ENCODE measurements around the gene UTP4. TPM values are rescaled to one million over a fixed set of nuclear protein-coding genes. Genes with fewer than 3 reads are reported as not detected.

Gene UTP4
- polyA plus RNA-seq, 6 donors from 2014 or later: 45.1 to 103 (median 58.6) TPM

DNA sequence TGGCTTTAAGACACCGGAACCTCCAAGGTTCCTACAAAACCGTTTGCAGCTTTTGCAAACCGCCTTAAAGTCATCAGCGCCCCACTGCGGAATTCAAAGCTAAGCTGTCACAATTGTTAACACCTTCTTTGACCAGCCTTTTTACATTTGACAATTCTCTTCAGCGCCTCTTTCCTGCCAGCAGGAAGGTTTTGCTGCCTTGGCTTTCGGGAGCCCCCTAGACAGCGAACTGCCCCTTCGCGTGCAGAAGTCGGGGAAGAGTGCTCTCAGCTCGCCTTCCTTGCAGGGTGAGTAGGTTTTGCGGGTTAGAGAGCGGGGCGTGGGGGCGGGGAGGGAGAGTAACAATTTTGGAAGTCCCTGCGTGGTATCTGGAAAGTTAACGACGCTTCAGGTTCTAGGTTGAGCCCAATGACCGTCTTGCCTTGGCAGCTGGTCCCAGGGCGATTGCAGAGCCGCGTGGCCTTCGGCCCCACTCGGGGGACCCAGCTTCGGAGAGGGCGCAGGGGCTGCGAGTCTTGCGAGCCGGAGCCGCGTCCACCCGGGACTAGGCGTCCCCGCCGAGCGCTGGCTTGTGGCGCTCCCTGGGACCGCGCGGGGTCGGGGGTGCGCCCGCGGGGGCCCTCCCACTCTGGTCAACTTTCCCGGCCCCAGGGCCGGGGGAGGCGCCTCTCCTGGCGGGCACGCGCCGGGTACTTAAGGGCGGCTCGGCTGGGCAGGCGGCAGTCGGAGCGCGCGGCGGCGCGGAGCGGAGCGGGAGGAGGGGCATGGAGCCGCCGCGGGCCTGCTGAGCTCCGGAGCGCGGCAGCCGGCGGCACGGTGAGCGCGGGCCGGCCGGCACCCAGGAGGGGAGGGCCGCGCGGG is 26.7 kb upstream of the UTP4 start, which contains the start of gene HAS3:
Gene HAS3, plus strand, starts transcription at position 153 of the 861 bp plus-strand sequence. CDS start 3,743 bp downstream, outside the sequence.
- Mint-ChIP-seq H3K27me3 (peaks cover 22 to 61% (median 53%) of the 10 kb centered on the region in 3 donors), H3K9me3 (no peaks in the 10 kb centered on the region), H3K4me3 (peak within 1 kb of the TSS; percentile 67 to 93 (median 88)), H3K36me3 (peaks cover 3 to 7% of the 10 kb centered on the region in 2 donors), H3K27ac (peak within 1 kb of the TSS in 2 of 6 donors; percentile 40 to 66), H3K4me1 (peaks cover 16 to 23% (median 18%) of the 10 kb centered on the region in 3 donors)
- ATAC-seq (ENCODE audit: low read depth in 2 of 2) (peak; percentile 74), DNase-seq (no peak)

DNA sequence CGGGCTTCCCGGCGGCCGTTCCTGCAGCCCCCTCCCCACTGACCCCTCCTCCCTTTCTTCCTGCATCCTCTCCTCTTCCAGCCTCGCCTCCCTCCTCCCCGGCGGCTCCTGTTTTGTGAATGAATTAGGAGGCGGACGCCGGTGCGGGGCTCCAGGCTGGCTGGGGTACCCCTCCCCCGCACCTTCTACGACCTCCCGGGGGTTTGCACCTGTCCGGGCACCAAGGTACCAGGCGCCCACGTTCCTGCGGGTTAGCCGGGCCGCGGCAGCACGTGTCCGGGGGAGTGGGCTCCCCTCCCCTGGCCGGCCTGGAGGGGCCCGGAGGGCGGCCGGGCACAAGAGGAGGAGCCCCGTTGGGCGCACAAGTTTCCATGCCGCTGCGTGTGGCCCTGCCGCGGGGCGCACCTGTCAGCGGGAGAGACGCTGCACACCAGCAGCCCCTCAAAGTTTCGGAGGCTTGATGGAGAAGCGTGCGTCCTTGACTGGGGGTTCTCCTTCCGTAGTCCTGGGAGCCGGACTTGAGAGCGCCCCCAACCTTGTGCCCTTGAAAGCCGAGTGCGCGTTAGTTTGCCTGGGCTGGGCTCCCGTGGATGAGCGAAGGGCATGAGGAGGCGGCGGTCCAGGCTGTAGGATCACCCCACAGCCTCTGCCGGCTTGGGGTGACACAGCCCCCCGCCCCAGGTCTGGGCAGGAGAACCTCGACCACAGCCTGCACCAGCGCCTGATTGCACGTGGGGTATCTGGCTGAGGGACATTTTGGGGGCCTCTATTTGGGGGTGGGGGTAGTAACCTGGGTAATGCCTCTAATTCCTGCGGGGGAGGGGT is 25.7 kb upstream of the UTP4 start:
- no peak for ATAC-seq (ENCODE audit: low read depth in 2 of 2)
- H3K27ac Mint-ChIP-seq: peak overlapping the region in 1 of 6 donors; percentile 56
- H3K9me3 Mint-ChIP-seq: no peaks in the 10 kb centered on the region

DNA sequence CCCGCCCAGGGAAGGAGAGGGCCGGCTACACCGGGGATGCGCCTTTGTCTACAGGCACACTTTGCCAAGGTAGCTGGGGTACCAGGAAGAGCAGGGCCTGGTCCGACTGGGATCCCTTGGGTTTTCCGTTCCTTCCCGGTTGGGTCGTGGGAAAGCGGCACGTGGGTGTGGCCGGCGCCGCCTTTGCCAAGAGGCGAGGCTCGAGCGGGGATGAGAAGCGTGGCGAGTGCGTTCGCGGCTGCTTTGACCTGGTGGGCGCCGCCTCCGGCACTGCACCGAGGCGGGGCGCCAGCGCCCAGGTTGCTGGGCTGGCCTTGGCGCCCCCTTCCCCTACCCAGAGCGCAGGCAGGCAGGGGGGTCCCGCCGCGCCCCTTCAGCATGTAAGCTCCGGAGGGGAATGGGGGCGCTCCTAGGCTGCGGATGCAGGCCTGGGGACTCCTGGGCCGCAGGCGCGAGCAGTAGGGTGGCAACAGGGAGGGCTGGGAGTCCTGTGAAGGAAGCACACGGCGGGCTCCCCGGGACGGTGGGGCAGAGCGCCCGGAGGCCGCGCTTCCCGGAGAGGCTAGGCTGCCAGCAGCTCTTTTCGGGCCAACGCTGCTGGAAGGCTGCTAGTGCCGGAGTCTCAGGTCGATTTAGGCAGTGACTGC is 25.0 kb upstream of the UTP4 start:
- peak overlapping the region in 1 of 6 donors; percentile 56 for H3K27ac Mint-ChIP-seq
- H3K4me1 Mint-ChIP-seq: peaks cover 18 to 23% (median 19%) of the 10 kb centered on the region in 3 donors
- no peak for ATAC-seq (ENCODE audit: low read depth in 2 of 2)
- no peak for DNase-seq
- peak overlapping the region in 7 of 8 donors; percentile 50 to 81 (median 67) for H3K4me3 Mint-ChIP-seq
- peaks cover 3 to 7% of the 10 kb centered on the region in 2 donors for H3K36me3 Mint-ChIP-seq
- H3K9me3 Mint-ChIP-seq: no peaks in the 10 kb centered on the region
- H3K27me3 Mint-ChIP-seq: peaks cover 19 to 60% (median 45%) of the 10 kb centered on the region in 3 donors

More for the DNA sequence above, 25.7 kb upstream of the UTP4 start:
- Mint-ChIP-seq H3K4me1 (peaks cover 16 to 23% (median 18%) of the 10 kb centered on the region in 3 donors), H3K36me3 (peaks cover 3 to 7% of the 10 kb centered on the region in 2 donors), H3K27me3 (peaks cover 19 to 61% (median 47%) of the 10 kb centered on the region in 3 donors), H3K4me3 (peak overlapping the region in 7 of 8 donors; percentile 50 to 81 (median 71))
- no peak for DNase-seq

DNA sequence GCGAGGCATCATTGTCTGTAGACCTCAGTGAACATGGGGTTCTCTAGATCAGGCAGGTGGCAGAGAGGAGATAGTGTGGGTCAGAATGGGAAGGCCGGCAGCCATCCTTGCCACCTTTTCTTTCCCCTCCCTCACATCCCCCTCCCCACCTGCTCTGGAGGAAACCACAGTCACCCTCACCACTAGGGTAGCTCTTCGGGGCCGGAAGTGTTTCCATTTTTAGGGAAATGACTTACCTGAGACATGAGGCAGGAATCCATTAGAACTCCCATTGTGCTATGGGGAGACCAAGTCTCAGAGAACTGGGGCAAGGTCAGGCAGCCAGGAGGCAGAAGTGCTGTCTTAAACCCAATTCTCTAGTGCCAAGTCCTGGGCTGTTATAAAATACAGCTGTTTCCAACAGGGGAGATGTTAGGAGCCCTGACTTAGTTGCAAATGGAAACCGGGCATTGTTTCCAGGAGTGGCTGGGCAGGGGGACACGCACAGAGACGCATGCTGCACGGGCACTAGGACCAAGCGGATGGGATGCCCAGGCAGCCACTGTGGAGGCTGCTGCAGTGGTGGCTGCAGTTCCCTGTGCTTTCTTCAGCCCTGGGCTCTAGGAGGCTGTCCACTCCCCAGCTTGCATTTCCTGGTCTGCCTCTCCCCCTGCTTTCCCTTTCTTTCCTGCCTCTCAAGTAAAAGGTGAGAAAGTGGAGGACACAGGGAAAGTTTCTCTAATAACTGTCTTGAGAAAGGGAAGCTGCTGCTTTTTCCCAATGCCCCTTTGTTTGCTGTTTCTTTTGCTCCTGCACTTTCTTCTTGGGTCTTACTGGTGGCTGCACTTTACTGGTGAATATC is 24.2 kb upstream of the UTP4 start:
- H3K36me3 Mint-ChIP-seq: peaks cover 3 to 7% of the 10 kb centered on the region in 2 donors
- no peak for ATAC-seq (ENCODE audit: low read depth in 2 of 2)
- H3K27ac Mint-ChIP-seq: peak overlapping the region in 2 of 6 donors; percentile 26 to 41
- H3K27me3 Mint-ChIP-seq: peaks cover 19 to 52% (median 37%) of the 10 kb centered on the region in 3 donors
- H3K4me3 Mint-ChIP-seq: peak overlapping the region in 5 of 8 donors; percentile 13 to 68 (median 24)
- no peak for DNase-seq
- H3K9me3 Mint-ChIP-seq: no peaks in the 10 kb centered on the region
- peaks cover 18 to 23% (median 19%) of the 10 kb centered on the region in 3 donors for H3K4me1 Mint-ChIP-seq

DNA sequence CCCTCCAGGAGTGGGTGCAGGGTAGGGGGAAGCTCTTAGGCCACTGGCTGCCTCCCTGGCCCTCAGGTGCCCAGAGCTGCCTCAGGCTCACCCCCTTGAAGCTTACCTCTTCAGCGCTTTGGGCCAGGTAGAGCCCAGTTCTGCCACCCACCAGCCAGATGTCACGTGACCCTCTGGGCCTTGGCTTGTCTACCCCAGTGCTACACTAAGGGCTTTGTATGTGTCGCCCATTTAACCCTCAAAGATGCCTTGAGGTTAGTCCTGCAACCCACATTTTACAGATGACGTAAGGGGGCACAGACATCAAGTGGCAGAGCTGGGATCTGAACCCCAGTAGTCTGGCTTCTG is 23.6 kb upstream of the UTP4 start:
- H3K4me1 Mint-ChIP-seq: peaks cover 18 to 23% (median 20%) of the 10 kb centered on the region in 3 donors
- H3K27me3 Mint-ChIP-seq: peaks cover 19 to 47% (median 35%) of the 10 kb centered on the region in 3 donors
- H3K4me3 Mint-ChIP-seq: peak overlapping the region in 2 of 8 donors; percentile 21 to 24
- ATAC-seq (ENCODE audit: low read depth in 2 of 2) (no peak), DNase-seq (no peak)
- no peak overlapping the region for H3K27ac Mint-ChIP-seq
- no peaks in the 10 kb centered on the region for H3K9me3 Mint-ChIP-seq
- peaks cover 3 to 7% of the 10 kb centered on the region in 2 donors for H3K36me3 Mint-ChIP-seq

DNA sequence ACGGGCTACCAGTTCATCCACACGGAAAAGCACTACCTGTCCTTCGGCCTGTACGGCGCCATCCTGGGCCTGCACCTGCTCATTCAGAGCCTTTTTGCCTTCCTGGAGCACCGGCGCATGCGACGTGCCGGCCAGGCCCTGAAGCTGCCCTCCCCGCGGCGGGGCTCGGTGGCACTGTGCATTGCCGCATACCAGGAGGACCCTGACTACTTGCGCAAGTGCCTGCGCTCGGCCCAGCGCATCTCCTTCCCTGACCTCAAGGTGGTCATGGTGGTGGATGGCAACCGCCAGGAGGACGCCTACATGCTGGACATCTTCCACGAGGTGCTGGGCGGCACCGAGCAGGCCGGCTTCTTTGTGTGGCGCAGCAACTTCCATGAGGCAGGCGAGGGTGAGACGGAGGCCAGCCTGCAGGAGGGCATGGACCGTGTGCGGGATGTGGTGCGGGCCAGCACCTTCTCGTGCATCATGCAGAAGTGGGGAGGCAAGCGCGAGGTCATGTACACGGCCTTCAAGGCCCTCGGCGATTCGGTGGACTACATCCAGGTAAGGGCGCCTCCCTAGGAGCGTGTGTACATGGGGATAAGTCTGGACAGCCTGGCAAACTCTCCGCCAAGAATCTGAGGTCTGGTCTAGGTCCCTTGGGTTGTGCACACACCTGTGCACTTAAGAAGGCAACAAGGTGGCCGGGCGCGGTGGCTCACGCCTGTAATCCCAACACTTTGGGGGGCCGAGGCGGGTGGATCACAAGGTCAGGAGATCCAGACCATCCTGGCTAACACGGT is 22.8 kb upstream of the UTP4 start:
- H3K4me3 Mint-ChIP-seq: peak overlapping the region in 1 of 8 donors; percentile 68
- peaks cover 18 to 23% (median 22%) of the 10 kb centered on the region in 3 donors for H3K4me1 Mint-ChIP-seq
- H3K27ac Mint-ChIP-seq: no peak overlapping the region
- ATAC-seq (ENCODE audit: low read depth in 2 of 2) (no peak), DNase-seq (no peak)
- peaks cover 19 to 42% (median 30%) of the 10 kb centered on the region in 3 donors for H3K27me3 Mint-ChIP-seq
- peaks cover 5 to 11% of the 10 kb centered on the region in 2 donors for H3K36me3 Mint-ChIP-seq
- no peaks in the 10 kb centered on the region for H3K9me3 Mint-ChIP-seq

DNA sequence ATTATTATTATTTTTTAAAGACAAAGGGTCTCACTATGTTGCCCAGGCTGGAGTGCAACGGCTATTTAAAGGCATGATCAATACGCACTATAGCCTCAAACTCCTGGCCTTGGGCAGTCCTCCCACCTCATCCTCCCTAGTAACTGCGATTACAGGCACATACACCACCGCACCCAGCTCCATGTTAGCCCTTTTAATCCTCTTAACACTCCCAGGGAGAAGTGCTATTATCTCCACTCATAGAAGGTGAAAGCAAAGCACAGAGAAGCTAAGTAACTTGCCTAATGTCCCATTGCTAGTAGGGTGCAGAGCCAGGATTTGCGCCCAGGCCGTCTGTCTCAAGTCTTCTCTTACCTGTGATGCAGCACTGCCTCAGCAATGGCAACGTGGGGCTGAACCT is 22.0 kb upstream of the UTP4 start:
- ATAC-seq (ENCODE audit: low read depth in 2 of 2) (no peak), DNase-seq (no peak)
- H3K27ac Mint-ChIP-seq: no peak overlapping the region
- H3K4me1 Mint-ChIP-seq: peaks cover 14 to 22% (median 19%) of the 10 kb centered on the region in 3 donors
- H3K4me3 Mint-ChIP-seq: no peak overlapping the region
- peaks cover 8 to 16% of the 10 kb centered on the region in 2 donors for H3K36me3 Mint-ChIP-seq
- H3K27me3 Mint-ChIP-seq: peaks cover 15 to 34% (median 23%) of the 10 kb centered on the region in 3 donors
- no peaks in the 10 kb centered on the region for H3K9me3 Mint-ChIP-seq

DNA sequence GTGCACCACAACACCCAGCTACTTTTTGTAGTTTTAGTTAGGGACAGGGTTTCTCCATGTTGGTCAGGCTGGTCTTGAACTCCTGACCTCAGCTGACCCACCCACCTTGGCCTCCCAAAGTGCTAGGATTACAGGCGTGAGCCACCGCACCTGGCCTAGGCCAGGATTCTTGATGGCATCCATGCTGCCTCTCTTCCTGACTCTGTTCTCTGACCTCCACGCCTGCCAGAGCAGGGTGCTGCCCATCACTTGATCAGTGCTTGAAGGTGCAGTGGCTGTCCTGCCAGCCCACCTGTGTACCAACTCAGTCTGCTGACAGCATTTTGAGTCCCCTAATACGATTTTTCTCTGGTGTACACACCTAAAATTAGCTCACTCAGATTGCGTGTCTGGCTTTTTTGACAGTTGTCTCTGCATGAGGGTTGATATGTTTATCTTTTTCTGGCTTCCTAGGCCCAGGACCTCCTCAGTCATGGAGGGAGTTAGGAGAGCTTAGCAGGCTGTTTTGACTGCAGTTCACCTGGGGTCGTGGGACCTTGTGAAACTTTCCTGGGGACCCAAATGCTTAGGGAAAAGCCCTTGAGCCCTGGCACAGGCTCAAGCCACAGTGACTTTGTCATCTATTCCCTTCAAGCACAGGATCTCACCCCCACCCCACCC is 21.1 kb upstream of the UTP4 start:
- DNase-seq (no peak), ATAC-seq (ENCODE audit: low read depth in 2 of 2) (no peak)
- no peaks in the 10 kb centered on the region for H3K9me3 Mint-ChIP-seq
- no peak overlapping the region for H3K27ac Mint-ChIP-seq
- peaks cover 8 to 16% of the 10 kb centered on the region in 2 donors for H3K36me3 Mint-ChIP-seq
- peaks cover 11 to 30% (median 18%) of the 10 kb centered on the region in 3 donors for H3K27me3 Mint-ChIP-seq
- H3K4me3 Mint-ChIP-seq: no peak overlapping the region
- H3K4me1 Mint-ChIP-seq: peaks cover 10 to 18% (median 15%) of the 10 kb centered on the region in 3 donors

DNA sequence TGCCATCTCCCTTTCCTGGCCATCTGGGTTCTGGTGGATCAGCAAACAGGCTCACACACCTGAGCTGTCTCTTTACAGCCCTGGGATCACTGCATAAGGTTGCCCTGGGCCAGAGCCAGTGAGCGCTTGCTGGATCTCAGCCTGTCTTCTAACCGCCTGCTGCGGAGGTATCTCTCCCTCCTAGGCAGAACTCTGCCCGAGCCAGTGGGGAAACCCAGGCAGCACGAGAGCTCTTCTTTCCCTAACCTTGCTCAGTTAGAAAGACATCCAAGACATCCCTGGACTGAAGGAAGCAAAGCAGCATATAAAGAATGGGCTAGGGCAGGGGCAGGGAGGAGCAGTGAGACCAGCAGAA is 20.6 kb upstream of the UTP4 start:
- no peak for DNase-seq
- H3K9me3 Mint-ChIP-seq: no peaks in the 10 kb centered on the region

DNA sequence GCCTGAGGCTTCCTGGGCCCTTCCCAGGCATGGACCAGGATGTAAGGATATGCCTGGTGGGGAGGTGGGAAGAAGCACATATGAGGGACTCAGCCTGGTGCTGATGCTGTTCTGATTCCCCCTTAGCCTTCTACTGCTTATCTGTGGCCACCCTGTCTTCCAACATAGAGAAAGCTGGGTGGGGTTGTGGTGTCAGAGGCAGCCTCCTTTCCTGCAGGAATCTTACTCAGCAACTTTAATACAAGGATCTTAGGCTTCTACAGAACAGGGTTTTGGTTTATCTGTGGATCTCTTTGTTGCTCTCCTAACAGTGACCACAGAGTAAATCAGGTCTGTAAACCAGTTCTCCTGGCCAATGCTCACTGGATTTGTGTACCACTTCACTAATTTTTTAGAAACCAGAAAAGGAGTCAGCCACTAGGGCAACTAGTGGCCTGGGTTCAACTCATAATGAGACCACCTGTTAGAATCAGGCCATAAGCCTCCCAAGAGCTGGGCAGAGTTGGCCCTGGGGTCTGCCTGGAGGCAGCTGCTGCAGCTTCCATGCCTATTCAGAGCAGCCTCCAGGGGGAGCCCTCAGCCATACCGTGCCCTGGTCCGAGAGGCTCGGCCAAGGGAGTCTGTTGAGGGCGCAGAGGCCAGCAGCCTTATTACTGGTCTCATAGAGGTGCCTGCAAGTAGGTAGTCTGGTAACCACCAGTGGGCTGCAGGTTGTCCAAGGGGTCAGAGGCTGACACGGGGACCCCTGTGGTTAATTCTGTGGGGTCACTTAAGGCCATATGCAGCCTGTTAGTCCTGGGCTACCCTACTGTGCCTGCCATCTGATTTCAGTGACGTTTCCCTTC is 19.9 kb upstream of the UTP4 start:
- H3K9me3 Mint-ChIP-seq: no peaks in the 10 kb centered on the region
- H3K27ac Mint-ChIP-seq: no peak overlapping the region
- DNase-seq (no peak), ATAC-seq (ENCODE audit: low read depth in 2 of 2) (peak; percentile 47 to 58)
- no peak overlapping the region for H3K4me3 Mint-ChIP-seq
- peaks cover 8 to 16% of the 10 kb centered on the region in 2 donors for H3K36me3 Mint-ChIP-seq
- peaks cover 9 to 20% (median 11%) of the 10 kb centered on the region in 3 donors for H3K27me3 Mint-ChIP-seq
- H3K4me1 Mint-ChIP-seq: peaks cover 8 to 12% (median 10%) of the 10 kb centered on the region in 3 donors

More for the DNA sequence above, 20.6 kb upstream of the UTP4 start:
- Mint-ChIP-seq H3K4me3 (no peak overlapping the region), H3K4me1 (peaks cover 10 to 16% (median 13%) of the 10 kb centered on the region in 3 donors), H3K27me3 (peaks cover 11 to 25% (median 13%) of the 10 kb centered on the region in 3 donors), H3K27ac (no peak overlapping the region), H3K36me3 (peaks cover 8 to 16% of the 10 kb centered on the region in 2 donors)
- ATAC-seq (ENCODE audit: low read depth in 2 of 2): no peak
